ENCODE results near the gene KRTAP5-2.

The KRTAP5-2 gene

GRCh38 chr11:1554981-1555712 is 42.9 kb downstream of the KRTAP5-2 start:
- H3K4me1 ChIP-seq (ENCODE audit: control insufficient read depth, insufficient read depth, low read length, poor library complexity, severe bottlenecking) = peaks cover 6% of the 10 kb centered on the region
- peaks cover 14% of the 10 kb centered on the region for H3K36me3 ChIP-seq (ENCODE audit: control insufficient read depth, insufficient read depth, low read length)
- no peaks in the 10 kb centered on the region for H3K9me3 ChIP-seq (ENCODE audit: control insufficient read depth, low read length)
- 81 to 89% methylated on average over 8 to 10 of the region's 13 CpGs for WGBS, 2 experiments (ENCODE audit: insufficient coverage in 2 of 2)
- H3K27ac ChIP-seq (ENCODE audit: low read depth, low read length, severe bottlenecking) = no peak overlapping the region
- H3K4me3 ChIP-seq (ENCODE audit: extremely low read depth, insufficient read depth, low read length, poor library complexity, severe bottlenecking) = no peak overlapping the region

- H3K36me3 ChIP-seq (ENCODE audit: control insufficient read depth, insufficient read depth, low read length) = peaks cover 11% of the 10 kb centered on the region
- H3K4me3 ChIP-seq (ENCODE audit: extremely low read depth, insufficient read depth, low read length, poor library complexity, severe bottlenecking) = no peak overlapping the region
- H3K4me1 ChIP-seq (ENCODE audit: control insufficient read depth, insufficient read depth, low read length, poor library complexity, severe bottlenecking) = peaks cover 6% of the 10 kb centered on the region
- WGBS, 2 experiments (ENCODE audit: insufficient coverage in 2 of 2) = 52 to 56% methylated on average over 13 to 17 of the region's 20 CpGs
- H3K27ac ChIP-seq (ENCODE audit: low read depth, low read length, severe bottlenecking) = no peak overlapping the region
- H3K9me3 ChIP-seq (ENCODE audit: control insufficient read depth, low read length) = no peaks in the 10 kb centered on the region
Measured at GRCh38 chr11:1553808-1554594, 44.1 kb downstream of the KRTAP5-2 start.

- no peak overlapping the region for H3K4me3 ChIP-seq (ENCODE audit: extremely low read depth, insufficient read depth, low read length, poor library complexity, severe bottlenecking)
- H3K36me3 ChIP-seq (ENCODE audit: control insufficient read depth, insufficient read depth, low read length) = no peaks in the 10 kb centered on the region
- H3K9me3 ChIP-seq (ENCODE audit: control insufficient read depth, low read length) = no peaks in the 10 kb centered on the region
- H3K4me1 ChIP-seq (ENCODE audit: control insufficient read depth, insufficient read depth, low read length, poor library complexity, severe bottlenecking) = peaks cover 11% of the 10 kb centered on the region
- WGBS, 2 experiments (ENCODE audit: insufficient coverage in 2 of 2) = 81 to 84% methylated on average over 13 of the region's 13 CpGs
- H3K27ac ChIP-seq (ENCODE audit: low read depth, low read length, severe bottlenecking) = no peak overlapping the region
Measured at GRCh38 chr11:1549338-1550330, 48.5 kb downstream of the KRTAP5-2 start.

- no peak overlapping the region for H3K4me3 ChIP-seq (ENCODE audit: extremely low read depth, insufficient read depth, low read length, poor library complexity, severe bottlenecking)
Measured at GRCh38 chr11:1548221-1549070, 49.6 kb downstream of the KRTAP5-2 start.

GRCh38 chr11:1547467-1548098 is 50.5 kb downstream of the KRTAP5-2 start:
- Histone ChIP-seq H3K36me3 (ENCODE audit: control insufficient read depth, insufficient read depth, low read length) (no peaks in the 10 kb centered on the region), H3K4me3 (ENCODE audit: extremely low read depth, insufficient read depth, low read length, poor library complexity, severe bottlenecking) (peak overlapping the region; percentile 23), H3K9me3 (ENCODE audit: control insufficient read depth, low read length) (no peaks in the 10 kb centered on the region), H3K4me1 (ENCODE audit: control insufficient read depth, insufficient read depth, low read length, poor library complexity, severe bottlenecking) (peaks cover 11% of the 10 kb centered on the region), H3K27ac (ENCODE audit: low read depth, low read length, severe bottlenecking) (no peak overlapping the region)
- WGBS, 2 experiments (ENCODE audit: insufficient coverage in 2 of 2) = 17 to 18% methylated on average over 19 to 20 of the region's 33 CpGs

More at GRCh38 chr11:1548221-1549070, 49.6 kb downstream of the KRTAP5-2 start:
- H3K9me3 ChIP-seq (ENCODE audit: control insufficient read depth, low read length) = no peaks in the 10 kb centered on the region
- no peaks in the 10 kb centered on the region for H3K36me3 ChIP-seq (ENCODE audit: control insufficient read depth, insufficient read depth, low read length)
- no peak overlapping the region for H3K27ac ChIP-seq (ENCODE audit: low read depth, low read length, severe bottlenecking)
- 1 to 6% methylated on average over 11 to 21 of the region's 34 CpGs for WGBS, 2 experiments (ENCODE audit: insufficient coverage in 2 of 2)
- H3K4me1 ChIP-seq (ENCODE audit: control insufficient read depth, insufficient read depth, low read length, poor library complexity, severe bottlenecking) = peaks cover 11% of the 10 kb centered on the region

Data from mesodermal cell (in vitro differentiated cells).